SK-N-SH (cell line): Measurements from ENCODE around the gene MEF2C. TPM values are rescaled to one million over a fixed set of nuclear protein-coding genes. Genes with fewer than 3 reads are reported as not detected.
A peak's percentile ranks its signal among the peaks of the same experiment; 100 is the strongest.

Source experiments
- CTCF ChIA-PET: fragments of 300-600, 350-600 bp; formaldehyde crosslinking; extraction: SDS; loops from one replicate; lab custom pipeline; 2021; lab: Yijun Ruan, JAX
- POLR2A ChIA-PET: fragments of 350-600 bp; sonication (Branson Sonifier 250); formaldehyde crosslinking; extraction: SDS; loops from one replicate; lab custom pipeline; 2020; ENCODE audit warnings: antibody characterized with exemption, inconsistent platforms; lab: Yijun Ruan, JAX
- DNase-seq: peaks from one replicate; pipeline ENCODE4 v3.0.0; 2012
- H2AFZ ChIP-seq: fragments of 200-600 bp; sonication (generic); 2 replicates; pipeline ENCODE4 v1.8.1; 2016; ENCODE audit warnings: antibody characterized with exemption, mild to moderate bottlenecking, low read depth
- H3F3A ChIP-seq: fragments of 200-600 bp; sonication (generic); replicated peaks from 2 replicates; pipeline ENCODE3; 2016; ENCODE audit warnings: antibody characterized with exemption, mild to moderate bottlenecking; ENCODE audit not compliant: insufficient read depth
- H3K27ac ChIP-seq, 2 experiments: fragments of 200-500 bp in 1 of 2; fragments of 200-600 bp in 1 of 2; sonication (Bioruptor generic) in 1 of 2; sonication (generic), shearing (Covaris generic) in 1 of 2; 2 replicates each; pipeline versions ENCODE4 v1.5.1 to v1.6.1; 2014 to 2016; ENCODE audit warnings: low read depth in 2 of 2, inconsistent platforms in 1 of 2, low read length in 1 of 2, mild to moderate bottlenecking in 1 of 2, mixed read lengths in 1 of 2
- H3K27me3 ChIP-seq: fragments of 200-600 bp; sonication (generic), shearing (Covaris generic); 2 replicates; pipeline ENCODE4 v1.6.1; 2016; ENCODE audit warnings: mixed run types; ENCODE audit not compliant: insufficient read depth
- H3K36me3 ChIP-seq, 2 experiments: fragments of 200-500 bp in 1 of 2; fragments of 200-600 bp in 1 of 2; sonication (Bioruptor generic) in 1 of 2; sonication (generic) in 1 of 2; replicated peaks in 1 of 2; 2 replicates each; pipeline versions ENCODE3 to v1.5.1; 2014 to 2016; ENCODE audit warnings: low read length in 1 of 2, mild to moderate bottlenecking in 1 of 2; ENCODE audit not compliant: insufficient read depth in 2 of 2, control insufficient read depth in 1 of 2
- H3K4me1 ChIP-seq, 2 experiments: fragments of 200-500 bp in 1 of 2; fragments of 200-600 bp in 1 of 2; sonication (Bioruptor generic) in 1 of 2; sonication (generic), shearing (Covaris generic) in 1 of 2; 2 replicates each; pipeline versions ENCODE4 v1.5.1 to v1.6.1; 2014 to 2016; ENCODE audit warnings: low read depth in 1 of 2, low read length in 1 of 2, mixed run types in 1 of 2; ENCODE audit not compliant: insufficient read depth in 2 of 2, control insufficient read depth in 1 of 2
- H3K4me2 ChIP-seq: fragments of 200-600 bp; sonication (generic), shearing (Covaris generic); 2 replicates; pipeline ENCODE4 v1.6.1; 2017; ENCODE audit warnings: mixed run types
- H3K4me3 ChIP-seq, 2 experiments: fragments of 200-500 bp in 1 of 2; fragments of 200-600 bp in 1 of 2; sonication (Bioruptor generic) in 1 of 2; sonication (generic), shearing (Covaris generic) in 1 of 2; 2 replicates each; pipeline versions ENCODE4 v1.5.1 to v1.8.1; 2014 to 2016; ENCODE audit warnings: low read depth in 2 of 2, inconsistent platforms in 1 of 2, low read length in 1 of 2, mild to moderate bottlenecking in 1 of 2, mixed read lengths in 1 of 2, moderate library complexity in 1 of 2
- H3K79me2 ChIP-seq: fragments of 200-600 bp; sonication (generic); 2 replicates; pipeline ENCODE4 v1.8.1; 2017; ENCODE audit warnings: mild to moderate bottlenecking; ENCODE audit not compliant: insufficient read depth
- H3K9ac ChIP-seq: fragments of 200-600 bp; sonication (generic); 2 replicates; pipeline ENCODE4 v1.6.1; 2017; ENCODE audit warnings: mixed run types
- H3K9me2 ChIP-seq: fragments of 200-600 bp; sonication (generic); 2 replicates; pipeline ENCODE4 v1.6.1; 2017; ENCODE audit warnings: mixed run types
- H3K9me3 ChIP-seq: fragments of 200-600 bp; sonication (generic); 2 replicates; pipeline ENCODE4 v1.6.1; 2017; ENCODE audit warnings: mixed run types, mild to moderate bottlenecking, moderate library complexity
- H4K20me1 ChIP-seq: fragments of 200-600 bp; sonication (generic); 2 replicates; pipeline ENCODE4 v1.6.1; 2017; ENCODE audit warnings: mild to moderate bottlenecking, mixed run types; ENCODE audit not compliant: insufficient read depth
- CHD2 ChIP-seq: fragments of 150-350 bp; IDR thresholded peaks from 2 replicates; pipeline ENCODE4 v1.6.1; 2018; ENCODE audit warnings: low read length; ENCODE audit not compliant: partially characterized antibody
- EZH2phosphoT487 ChIP-seq: fragments of 200-600 bp; sonication (generic); IDR thresholded peaks from 2 replicates; pipeline ENCODE4 v1.6.1; 2017; ENCODE audit warnings: low read depth, mixed run types, mild to moderate bottlenecking, antibody characterized with exemption, moderate library complexity, borderline replicate concordance
- JUND ChIP-seq: IDR thresholded peaks from 2 replicates; pipeline ENCODE4 v1.4.0; 2012
- SIN3A ChIP-seq: IDR thresholded peaks from 2 replicates; pipeline ENCODE4 v1.6.1; 2012; ENCODE audit warnings: low read depth, mild to moderate bottlenecking, low read length, moderate library complexity, borderline replicate concordance
- TAF1 ChIP-seq: IDR thresholded peaks from 2 replicates; pipeline ENCODE4 v1.6.1; 2012; ENCODE audit warnings: low read depth, mild to moderate bottlenecking, low read length, moderate library complexity, borderline replicate concordance
- TCF12 ChIP-seq: IDR thresholded peaks from 2 replicates; pipeline ENCODE4 v1.4.0; 2012
- TEAD4 ChIP-seq: IDR thresholded peaks from 2 replicates; pipeline ENCODE4 v1.4.0; 2012; ENCODE audit warnings: mild to moderate bottlenecking, borderline replicate concordance; ENCODE audit not compliant: insufficient read depth
- WGBS: methylation state at CpG from one replicate; pipeline ENCODE4 v1.1.6; 2017; ENCODE audit warnings: low lambda C conversion rate; 5-methylcytosine and 5-hydroxymethylcytosine counted together
- polyA plus RNA-seq, 3 experiments: library from polyadenylated mRNA; depleted of rRNA; stranded (reverse); fragments of >200 nt; gene quantifications; 2 replicates each; pipeline ENCODE4 v1.2.3, GENCODE V29; 2012
- TF ChIP-seq, protein P1 (sequence below): IDR thresholded peaks from 2 replicates; pipeline ENCODE4; 2012
- TF ChIP-seq, protein P2 (sequence below): fragments of 200-600 bp; sonication (generic); IDR thresholded peaks from 2 replicates; pipeline ENCODE4 v1.6.1; 2017; ENCODE audit warnings: antibody characterized with exemption, mild to moderate bottlenecking, moderate library complexity

MEF2C gene
- polyA plus RNA-seq, 1 of the 3 experiments (the other 2 are of a cell fraction): 1.2 TPM

DNA sequence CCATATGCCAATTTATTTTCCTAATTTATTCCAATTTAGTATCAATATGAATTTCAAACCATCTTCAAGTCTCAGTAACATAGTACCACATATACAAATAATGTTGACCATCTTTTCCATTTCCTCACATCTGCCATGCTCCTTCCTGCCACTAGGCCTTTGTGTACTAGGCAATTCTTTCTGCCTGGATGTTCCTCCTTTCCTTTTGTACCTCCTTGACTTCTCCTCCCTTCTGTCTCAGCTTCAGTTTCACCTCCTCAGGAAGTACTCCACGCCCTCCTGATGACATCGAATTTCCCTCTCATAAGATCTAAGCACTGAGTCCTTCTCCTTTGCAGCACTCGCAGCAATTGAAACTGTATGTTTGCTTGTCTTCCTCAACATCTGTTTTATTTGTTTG is 53.9 kb downstream of the MEF2C start:
- no peak for DNase-seq
- no peaks in the 10 kb centered on the region for H4K20me1 ChIP-seq
- H2AFZ ChIP-seq: no peak overlapping the region

DNA sequence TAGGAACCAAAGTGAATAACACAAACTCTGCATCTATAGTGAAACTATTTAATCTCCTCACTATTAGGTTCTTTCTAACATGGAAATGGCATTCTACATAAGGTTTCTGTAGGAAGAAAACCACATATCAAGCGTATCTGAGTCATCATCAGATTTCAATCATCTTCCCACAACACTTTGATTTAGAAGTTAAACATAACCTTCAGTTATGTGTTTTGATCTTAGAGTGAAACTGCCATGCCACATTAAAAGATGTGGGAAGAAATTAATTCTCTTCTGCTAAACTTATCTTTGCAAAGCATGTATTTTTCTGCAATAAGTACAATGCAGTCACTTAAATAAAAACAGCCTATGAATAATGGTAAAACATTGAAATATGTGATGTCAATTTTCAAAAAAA is 55.0 kb downstream of the MEF2C start:
- H3K4me1 ChIP-seq: peaks cover 5 to 17% of the 10 kb centered on the region in 2 experiments
- no peaks in the 10 kb centered on the region for H3K36me3 ChIP-seq
- H4K20me1 ChIP-seq: no peaks in the 10 kb centered on the region
- H3K9me2 ChIP-seq: peaks cover 5% of the 10 kb centered on the region; the same call in 1 of the 2 replicates
- H3K27me3 ChIP-seq: no peaks in the 10 kb centered on the region
- POLR2A ChIA-PET: no interaction called here
- H3F3A ChIP-seq: peaks cover 7% of the 10 kb centered on the region
- H3K9me3 ChIP-seq: no peaks in the 10 kb centered on the region
- CTCF ChIA-PET: interaction anchor here (1.0 kb wide), 1 partner anchor 9 kb away, joined by 5 read pairs; no protein-coding TSS in a partner anchor
- no peaks in the 10 kb centered on the region for H3K79me2 ChIP-seq
- no peak overlapping the region for H3K4me2 ChIP-seq
- peak overlapping the region in 1 of 2 experiments; percentile 48; a peak in 1 of 4 replicates for H3K27ac ChIP-seq
- 34% methylated on average over 1 of the region's 1 CpG for WGBS
- no peak overlapping the region for H2AFZ ChIP-seq
- DNase-seq: no peak
- no peak overlapping the region for H3K4me3 ChIP-seq
- TF ChIP-seq JUND (0 out of 2 replicates have a peak, but pooled peaks have one; percentile 26), TCF12 (0 out of 2 replicates have a peak, but pooled peaks have one; percentile 4), SIN3A (no peak)
- TF ChIP-seq, protein P1, sequence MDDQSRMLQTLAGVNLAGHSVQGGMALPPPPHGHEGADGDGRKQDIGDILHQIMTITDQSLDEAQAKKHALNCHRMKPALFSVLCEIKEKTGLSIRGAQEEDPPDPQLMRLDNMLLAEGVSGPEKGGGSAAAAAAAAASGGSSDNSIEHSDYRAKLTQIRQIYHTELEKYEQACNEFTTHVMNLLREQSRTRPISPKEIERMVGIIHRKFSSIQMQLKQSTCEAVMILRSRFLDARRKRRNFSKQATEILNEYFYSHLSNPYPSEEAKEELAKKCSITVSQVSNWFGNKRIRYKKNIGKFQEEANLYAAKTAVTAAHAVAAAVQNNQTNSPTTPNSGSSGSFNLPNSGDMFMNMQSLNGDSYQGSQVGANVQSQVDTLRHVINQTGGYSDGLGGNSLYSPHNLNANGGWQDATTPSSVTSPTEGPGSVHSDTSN: peak; percentile 27; the same call in 1 of the 2 replicates
- H3K9ac ChIP-seq: no peak overlapping the region

More for the DNA sequence above, 53.9 kb downstream of the MEF2C start:
- 88% methylated on average over 3 of the region's 3 CpGs for WGBS
- Histone ChIP-seq H3K27me3 (no peaks in the 10 kb centered on the region), H3K9me2 (peaks cover under 1% of the 10 kb centered on the region; the same call in 1 of the 2 replicates), H3F3A (peaks cover 7% of the 10 kb centered on the region), H3K4me3 (no peak overlapping the region), H3K9me3 (no peaks in the 10 kb centered on the region), H3K4me2 (no peak overlapping the region), H3K79me2 (no peaks in the 10 kb centered on the region), H3K9ac (no peak overlapping the region), H3K4me1 (peaks cover 5 to 17% of the 10 kb centered on the region in 2 experiments), H3K36me3 (no peaks in the 10 kb centered on the region), H3K27ac (no peak overlapping the region)
- POLR2A ChIA-PET: no interaction called here
- TF ChIP-seq CHD2 (no peak), TEAD4 (no peak), TAF1 (no peak), EZH2phosphoT487 (no peak)
- TF ChIP-seq, protein P2, sequence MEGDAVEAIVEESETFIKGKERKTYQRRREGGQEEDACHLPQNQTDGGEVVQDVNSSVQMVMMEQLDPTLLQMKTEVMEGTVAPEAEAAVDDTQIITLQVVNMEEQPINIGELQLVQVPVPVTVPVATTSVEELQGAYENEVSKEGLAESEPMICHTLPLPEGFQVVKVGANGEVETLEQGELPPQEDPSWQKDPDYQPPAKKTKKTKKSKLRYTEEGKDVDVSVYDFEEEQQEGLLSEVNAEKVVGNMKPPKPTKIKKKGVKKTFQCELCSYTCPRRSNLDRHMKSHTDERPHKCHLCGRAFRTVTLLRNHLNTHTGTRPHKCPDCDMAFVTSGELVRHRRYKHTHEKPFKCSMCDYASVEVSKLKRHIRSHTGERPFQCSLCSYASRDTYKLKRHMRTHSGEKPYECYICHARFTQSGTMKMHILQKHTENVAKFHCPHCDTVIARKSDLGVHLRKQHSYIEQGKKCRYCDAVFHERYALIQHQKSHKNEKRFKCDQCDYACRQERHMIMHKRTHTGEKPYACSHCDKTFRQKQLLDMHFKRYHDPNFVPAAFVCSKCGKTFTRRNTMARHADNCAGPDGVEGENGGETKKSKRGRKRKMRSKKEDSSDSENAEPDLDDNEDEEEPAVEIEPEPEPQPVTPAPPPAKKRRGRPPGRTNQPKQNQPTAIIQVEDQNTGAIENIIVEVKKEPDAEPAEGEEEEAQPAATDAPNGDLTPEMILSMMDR: peak; percentile 17; the same call in 1 of the 2 replicates
- CTCF ChIA-PET: interaction anchor here (0.8 to 1.2 kb wide), 3 partner anchors 8 to 1352 kb away, joined by 3 to 5 read pairs (median 3); no protein-coding TSS in a partner anchor
